Large intestine (tissue), 3 donors: ENCODE measurements around the gene REM1. TPM values are rescaled to one million over a fixed set of nuclear protein-coding genes. Genes with fewer than 3 reads are reported as not detected.
A peak's percentile ranks its signal among the peaks of the same experiment; 100 is the strongest.
"Not testable (repeated sequence)": the region's sequence is repeated elsewhere in the genome, so short reads cannot be mapped to it uniquely, and the experiment has no call there.

ENCODE experiments used
- DNase-seq, 2 donors: peaks; one replicate each; pipeline versions ENCODE4 v3.0.0 to v3.0.0-alpha.2; 2013
- H3K27ac ChIP-seq: one replicate; pipeline ENCODE4 v1.5.1; 2013; ENCODE audit warnings: low read length
- H3K27me3 ChIP-seq: 2 replicates; pipeline ENCODE4 v1.6.1; 2013; ENCODE audit warnings: low read length; ENCODE audit not compliant: control insufficient read depth, insufficient read depth
- H3K36me3 ChIP-seq: 2 replicates; pipeline ENCODE4 v1.6.1; 2013; ENCODE audit warnings: low read length; ENCODE audit not compliant: control insufficient read depth, insufficient read depth
- H3K4me1 ChIP-seq: one replicate; pipeline ENCODE4 v1.6.1; 2013; ENCODE audit warnings: low read length; ENCODE audit not compliant: control insufficient read depth, insufficient read depth
- H3K4me3 ChIP-seq: one replicate; pipeline ENCODE4 v1.5.1; 2013; ENCODE audit warnings: low read length
- H3K9me3 ChIP-seq: one replicate; pipeline ENCODE4 v1.6.1; 2013; ENCODE audit warnings: mild to moderate bottlenecking, low read depth, low read length, moderate library complexity; ENCODE audit not compliant: control insufficient read depth
- WGBS: methylation state at CpG from one replicate; pipeline ENCODE4 v1.1.5; 2013; ENCODE audit warnings: low lambda C conversion rate; ENCODE audit not compliant: insufficient coverage; 5-methylcytosine and 5-hydroxymethylcytosine counted together
- polyA plus RNA-seq: library from polyadenylated mRNA; unstranded; fragments of 120-200 nt; gene quantifications from one replicate; pipeline ENCODE4 v1.2.1, GENCODE V29; 2013

Gene REM1
- polyA plus RNA-seq, 1 donor, result 2.8 TPM

- no peaks in the 10 kb centered on the region for H3K27me3 ChIP-seq
- H3K36me3 ChIP-seq, result no peaks in the 10 kb centered on the region
- DNase-seq, result no peak
- no peaks in the 10 kb centered on the region for H3K9me3 ChIP-seq
- no peak overlapping the region for H3K27ac ChIP-seq
- no peak overlapping the region for H3K4me3 ChIP-seq
- no peaks in the 10 kb centered on the region for H3K4me1 ChIP-seq
- no CpG with 5 or more reads among the region's 2 CpGs for WGBS
Measured at GRCh38 chr20:31452575-31452974, 22.5 kb upstream of the REM1 start.

- Histone ChIP-seq H3K4me1 (no peaks in the 10 kb centered on the region), H3K36me3 (no peaks in the 10 kb centered on the region), H3K4me3 (no peak overlapping the region), H3K27me3 (no peaks in the 10 kb centered on the region), H3K27ac (no peak overlapping the region), H3K9me3 (no peaks in the 10 kb centered on the region)
- WGBS, result no CpG with 5 or more reads among the region's 1 CpG
- no peak for DNase-seq
Measured at GRCh38 chr20:31454361-31454760, 20.7 kb upstream of the REM1 start.

GRCh38 chr20:31470946-31471345 lies 4.1 kb upstream of the REM1 start:
- WGBS, result no CpG with 5 or more reads among the region's 33 CpGs
- DNase-seq, H3K9me3 ChIP-seq, H3K4me1 ChIP-seq, H3K4me3 ChIP-seq, H3K36me3 ChIP-seq, H3K27ac ChIP-seq: not testable (repeated sequence)
- peaks cover 19% of the 10 kb centered on the region for H3K27me3 ChIP-seq

GRCh38 chr20:31472395-31473330 lies 2.4 kb upstream of the REM1 start:
- Histone ChIP-seq H3K4me1 (no peaks in the 10 kb centered on the region), H3K9me3 (peaks cover 5% of the 10 kb centered on the region), H3K4me3 (no peak overlapping the region), H3K27me3 (peaks cover 28% of the 10 kb centered on the region), H3K36me3 (no peaks in the 10 kb centered on the region), H3K27ac (no peak overlapping the region)
- WGBS, result no CpG with 5 or more reads among the region's 8 CpGs
- no peak for DNase-seq

- Histone ChIP-seq H3K27me3 (peaks cover 28% of the 10 kb centered on the region), H3K27ac (no peak overlapping the region), H3K9me3 (peaks cover 5% of the 10 kb centered on the region), H3K36me3 (no peaks in the 10 kb centered on the region), H3K4me3 (no peak overlapping the region), H3K4me1 (no peaks in the 10 kb centered on the region)
- no peak for DNase-seq
- 100% methylated on average over 2 of the region's 5 CpGs for WGBS
Measured at GRCh38 chr20:31473331-31474096, 1.6 kb upstream of the REM1 start.

GRCh38 chr20:31474097-31474436 lies 1.0 kb upstream of the REM1 start:
- Histone ChIP-seq H3K4me1 (no peaks in the 10 kb centered on the region), H3K27ac (no peak overlapping the region), H3K36me3 (no peaks in the 10 kb centered on the region), H3K27me3 (peaks cover 28% of the 10 kb centered on the region), H3K4me3 (no peak overlapping the region), H3K9me3 (peaks cover 5% of the 10 kb centered on the region)
- WGBS, result no CpG with 5 or more reads among the region's 2 CpGs
- DNase-seq, result no peak

- Histone ChIP-seq H3K27ac (no peak overlapping the region), H3K4me3 (peak overlapping the region; percentile 42), H3K4me1 (no peaks in the 10 kb centered on the region), H3K9me3 (peaks cover 5% of the 10 kb centered on the region), H3K27me3 (peaks cover 28% of the 10 kb centered on the region), H3K36me3 (no peaks in the 10 kb centered on the region)
- no peak for DNase-seq
- no CpG with 5 or more reads among the region's 29 CpGs for WGBS
Measured at GRCh38 chr20:31475472-31476293, 595 bp downstream of the REM1 start.

GRCh38 chr20:31476294-31476585 lies 1.2 kb downstream of the REM1 start:
- Histone ChIP-seq H3K4me3 (no peak overlapping the region), H3K9me3 (peaks cover 5% of the 10 kb centered on the region), H3K36me3 (no peaks in the 10 kb centered on the region), H3K4me1 (no peaks in the 10 kb centered on the region), H3K27me3 (peaks cover 28% of the 10 kb centered on the region), H3K27ac (no peak overlapping the region)
- no CpG with 5 or more reads among the region's 6 CpGs for WGBS
- DNase-seq, result no peak

GRCh38 chr20:31476643-31477215 lies 1.6 kb downstream of the REM1 start:
- DNase-seq, result no peak
- Histone ChIP-seq H3K9me3 (peaks cover 5% of the 10 kb centered on the region), H3K27me3 (peaks cover 28% of the 10 kb centered on the region), H3K4me1 (no peaks in the 10 kb centered on the region), H3K4me3 (no peak overlapping the region), H3K27ac (no peak overlapping the region), H3K36me3 (no peaks in the 10 kb centered on the region)
- WGBS, result no CpG with 5 or more reads among the region's 6 CpGs

- peaks cover 31% of the 10 kb centered on the region for H3K27me3 ChIP-seq
- H3K9me3 ChIP-seq, result peaks cover 6% of the 10 kb centered on the region
- H3K4me3 ChIP-seq, result no peak overlapping the region
- H3K27ac ChIP-seq, result no peak overlapping the region
- no peaks in the 10 kb centered on the region for H3K4me1 ChIP-seq
- DNase-seq, result no peak
- no CpG with 5 or more reads among the region's 36 CpGs for WGBS
- H3K36me3 ChIP-seq, result no peaks in the 10 kb centered on the region
Measured at GRCh38 chr20:31484001-31484400, 8.9 kb downstream of the REM1 start.
